HG03521 (cell line): ENCODE measurements around the gene FMO5.
"Not testable (repeated sequence)": the region's sequence is repeated elsewhere in the genome, so short reads cannot be mapped to it uniquely, and the experiment has no call there.

ENCODE experiments used
- ATAC-seq: cut with Tn5 transposase; IDR thresholded peaks from one replicate; pipeline ENCODE4 v1.9.1; 2021; ENCODE audit warnings: mild to moderate bottlenecking, moderate library complexity; ENCODE audit not compliant: unreplicated experiment

The FMO5 gene

GRCh38 chr1:147238925-147239820 lies 14.0 kb upstream of the FMO5 start:
- ATAC-seq, result no peak

GRCh38 chr1:147238053-147238902 lies 13.1 kb upstream of the FMO5 start:
- ATAC-seq, result no peak

GRCh38 chr1:147236959-147237791 lies 12.0 kb upstream of the FMO5 start:
- no peak for ATAC-seq

- no peak for ATAC-seq
Observed at GRCh38 chr1:147236448-147236847, 11.3 kb upstream of the FMO5 start.

GRCh38 chr1:147235822-147236221 lies 10.7 kb upstream of the FMO5 start:
- ATAC-seq, result no peak

- ATAC-seq, result not testable (repeated sequence)
Observed at GRCh38 chr1:147233903-147234302, 8.8 kb upstream of the FMO5 start.

GRCh38 chr1:147231032-147231431 lies 5.9 kb upstream of the FMO5 start:
- not testable (repeated sequence) for ATAC-seq

- ATAC-seq, result no peak
Observed at GRCh38 chr1:147223740-147224615, 1.2 kb downstream of the FMO5 start.

GRCh38 chr1:147218606-147219005 lies 6.5 kb downstream of the FMO5 start:
- ATAC-seq, result no peak

GRCh38 chr1:147217141-147217540 lies 8.0 kb downstream of the FMO5 start:
- no peak for ATAC-seq

- no peak for ATAC-seq
Observed at GRCh38 chr1:147216124-147216523, 9.0 kb downstream of the FMO5 start.

GRCh38 chr1:147215540-147215916 lies 9.6 kb downstream of the FMO5 start:
- ATAC-seq, result no peak

- no peak for ATAC-seq
Observed at GRCh38 chr1:147214842-147215539, 10.1 kb downstream of the FMO5 start.

- no peak for ATAC-seq
Observed at GRCh38 chr1:147214325-147214724, 10.8 kb downstream of the FMO5 start.

GRCh38 chr1:147213271-147213670 lies 11.9 kb downstream of the FMO5 start:
- no peak for ATAC-seq

GRCh38 chr1:147211577-147211976 lies 13.6 kb downstream of the FMO5 start:
- ATAC-seq, result no peak

- no peak for ATAC-seq
Observed at GRCh38 chr1:147210987-147211386, 14.2 kb downstream of the FMO5 start.

- ATAC-seq, result no peak
Observed at GRCh38 chr1:147209825-147210821, 15.0 kb downstream of the FMO5 start.
